A204.1 (cell line): ENCODE data around the gene APLN.

Source experiments
- FAIRE-seq: peaks from 2 replicates; lab custom pipeline; 2012; peaks lifted over from hg19 to GRCh38; lab: Jason Lieb, UNC

Gene APLN

GRCh38 chrX:129640737-129641136 is 14.0 kb downstream of the APLN start:
- no peak for FAIRE-seq

DNA sequence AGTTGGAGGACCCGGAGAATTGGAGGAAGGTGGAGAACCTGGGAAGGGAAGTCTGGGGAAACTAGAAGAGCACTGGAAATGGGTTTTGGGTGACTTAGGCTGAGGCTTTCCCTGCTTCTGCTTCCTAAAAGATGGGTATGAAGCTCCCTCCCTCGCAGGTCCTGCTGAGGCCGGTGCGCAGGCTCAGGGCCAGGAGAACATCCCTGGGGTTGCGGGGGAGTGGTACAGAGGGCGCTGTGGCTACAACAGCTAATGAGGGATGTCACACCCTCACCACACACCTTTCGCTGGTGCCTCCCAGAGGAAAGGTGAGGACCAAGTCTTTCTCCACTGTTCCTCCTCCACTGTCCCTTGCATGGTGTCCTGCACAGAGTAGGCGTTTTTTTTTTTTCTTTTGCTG is 15.8 kb downstream of the APLN start:
- FAIRE-seq, result no peak

DNA sequence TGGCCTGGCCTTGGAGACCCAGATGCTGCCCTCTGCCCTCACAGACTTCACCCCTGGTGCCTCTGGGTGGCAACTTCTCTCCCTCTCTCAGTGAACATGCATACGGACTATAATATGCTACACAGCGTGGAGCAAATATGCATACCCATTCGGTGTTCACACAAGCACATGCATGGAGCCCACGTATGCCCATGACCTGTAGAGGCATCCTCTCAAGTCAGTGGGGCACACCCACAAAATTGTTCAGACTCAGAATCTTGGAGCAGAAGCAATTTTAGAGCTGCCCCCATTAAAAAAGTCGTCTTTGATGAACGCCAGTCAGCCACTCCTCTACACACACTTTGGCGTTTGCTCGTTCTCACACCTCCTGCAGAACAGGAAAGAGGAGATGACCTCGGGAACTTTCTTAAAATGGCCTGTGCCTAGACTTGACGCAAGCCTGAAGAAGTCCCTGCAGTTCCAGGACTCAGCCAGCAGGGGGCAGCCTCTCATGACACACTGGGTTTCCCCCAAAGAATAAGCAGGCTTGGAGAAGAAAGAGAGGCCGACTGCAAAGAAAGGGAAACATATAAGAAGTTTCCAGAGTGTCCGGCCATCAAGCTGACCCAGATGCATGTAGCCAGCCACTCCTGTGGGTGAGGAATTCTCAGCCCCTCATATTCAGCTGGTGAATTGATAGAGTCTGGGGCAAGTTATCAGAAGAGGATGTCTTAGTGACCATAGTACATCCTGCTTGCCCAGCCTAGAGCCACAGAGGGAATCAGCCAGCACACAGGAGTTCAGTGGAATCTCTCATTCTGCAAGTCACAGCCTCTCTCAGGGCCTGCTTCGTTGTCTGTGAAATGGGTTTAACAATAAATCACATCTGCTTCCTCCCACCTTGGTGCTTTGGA is 17.3 kb downstream of the APLN start:
- no peak for FAIRE-seq

- no peak for FAIRE-seq
Measured at GRCh38 chrX:129636175-129636681, 18.5 kb downstream of the APLN start.

GRCh38 chrX:129634541-129634940 is 20.2 kb downstream of the APLN start:
- no peak for FAIRE-seq

DNA sequence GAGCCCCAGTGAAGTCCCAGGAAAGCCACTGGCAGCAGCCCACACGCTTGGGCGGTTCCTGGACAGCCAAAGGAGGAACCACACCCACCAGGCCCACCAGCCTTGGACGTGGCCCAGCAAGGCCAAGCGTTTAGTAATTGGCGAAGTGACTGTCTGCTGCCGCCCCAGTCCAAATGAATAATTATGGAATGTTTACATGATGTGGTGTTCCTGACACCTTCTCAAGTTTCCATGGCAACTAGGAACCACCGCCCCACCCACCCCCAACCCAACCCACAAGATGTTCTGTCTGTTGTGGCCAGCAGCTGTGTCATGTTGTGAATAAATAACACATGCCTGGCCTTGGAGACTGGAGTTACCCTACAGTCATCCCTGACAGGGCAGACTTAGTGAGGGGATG is 22.3 kb downstream of the APLN start:
- FAIRE-seq, result no peak

GRCh38 chrX:129631849-129632248 is 22.9 kb downstream of the APLN start:
- no peak for FAIRE-seq

GRCh38 chrX:129629837-129630236 is 24.9 kb downstream of the APLN start:
- no peak for FAIRE-seq

GRCh38 chrX:129626026-129626425 is 28.7 kb downstream of the APLN start:
- FAIRE-seq, result no peak

- FAIRE-seq, result no peak
Measured at GRCh38 chrX:129622757-129623301, 31.9 kb downstream of the APLN start.

DNA sequence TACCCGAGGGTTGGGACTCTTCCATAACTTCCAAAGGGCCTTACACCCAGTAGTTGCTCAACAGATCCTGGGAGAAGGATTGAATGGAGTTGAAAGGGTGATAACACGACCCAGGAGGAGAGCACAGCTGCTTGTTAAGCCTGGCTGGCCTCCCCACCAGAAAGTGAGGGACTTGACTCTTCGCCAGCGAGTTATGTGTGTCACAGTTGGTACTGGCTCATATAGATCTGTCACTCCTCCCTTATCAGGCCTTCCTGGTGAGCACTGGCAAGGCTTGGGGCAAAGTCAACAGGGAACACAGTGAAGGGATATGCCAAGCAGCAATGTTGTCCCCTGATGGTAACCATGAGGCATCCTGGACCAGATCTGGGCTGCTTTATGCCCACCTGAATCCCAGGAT is 35.8 kb downstream of the APLN start:
- FAIRE-seq, result no peak

DNA sequence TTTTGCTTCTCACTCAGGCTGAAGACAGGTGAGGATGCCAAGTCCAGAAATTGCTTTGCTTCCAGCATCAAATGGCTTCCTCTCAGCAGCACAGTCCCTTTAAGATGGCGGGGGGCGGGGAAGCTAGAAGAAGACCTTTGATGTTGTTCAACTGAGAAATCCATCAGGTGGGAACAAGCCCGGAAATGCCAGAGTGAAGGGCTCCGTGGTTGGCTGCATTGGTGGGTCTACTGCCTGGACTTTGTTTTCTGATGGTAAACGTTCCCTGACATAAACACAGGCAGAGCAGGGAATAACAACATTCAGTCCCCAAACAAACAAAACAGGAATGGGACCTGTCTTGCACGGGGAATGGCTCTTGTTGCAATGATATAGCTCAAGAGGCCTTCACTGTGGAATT is 37.3 kb downstream of the APLN start:
- FAIRE-seq, result no peak

DNA sequence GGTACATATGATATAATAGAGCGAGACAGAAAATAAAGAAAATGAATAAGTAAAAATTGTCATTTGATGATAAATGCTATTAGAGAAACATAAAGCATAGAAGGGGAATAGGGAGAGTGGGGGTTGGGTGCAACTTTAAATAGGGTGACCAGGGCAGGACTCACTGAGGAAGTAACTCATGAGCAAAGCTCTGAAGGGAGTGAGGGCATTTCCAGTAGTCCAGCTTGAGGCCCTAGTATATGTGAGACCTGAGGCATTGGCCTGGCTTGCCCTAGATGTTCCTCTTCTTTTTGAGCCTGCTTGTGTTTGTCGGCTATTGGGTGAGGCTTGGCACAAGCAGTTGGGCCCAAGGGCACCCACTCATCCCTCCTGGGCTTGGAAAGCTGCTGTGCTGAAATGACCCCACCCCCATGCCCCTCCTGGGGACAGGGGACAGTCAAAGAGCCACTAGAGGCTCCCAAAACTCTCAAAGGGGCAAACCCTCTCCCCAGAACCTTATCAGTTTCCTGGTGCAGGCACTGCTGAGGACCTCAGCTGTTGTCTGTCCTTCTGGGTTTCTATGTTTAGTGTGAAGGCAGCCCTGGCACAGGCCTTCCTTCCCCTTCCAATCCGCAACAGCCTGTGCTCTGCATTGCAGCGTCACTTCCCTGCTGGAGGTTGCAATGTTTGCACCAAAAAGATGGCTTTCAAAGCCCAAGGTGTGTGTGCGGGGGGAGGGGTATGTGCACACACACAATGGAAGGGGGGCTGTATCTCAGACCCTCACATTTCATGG is 40.1 kb downstream of the APLN start:
- no peak for FAIRE-seq

- FAIRE-seq, result no peak
Measured at GRCh38 chrX:129613596-129613995, 41.2 kb downstream of the APLN start.

- no peak for FAIRE-seq
Measured at GRCh38 chrX:129612396-129612795, 42.4 kb downstream of the APLN start.

GRCh38 chrX:129609395-129609794 is 45.4 kb downstream of the APLN start:
- FAIRE-seq, result no peak

- no peak for FAIRE-seq
Measured at GRCh38 chrX:129608496-129608895, 46.3 kb downstream of the APLN start.

DNA sequence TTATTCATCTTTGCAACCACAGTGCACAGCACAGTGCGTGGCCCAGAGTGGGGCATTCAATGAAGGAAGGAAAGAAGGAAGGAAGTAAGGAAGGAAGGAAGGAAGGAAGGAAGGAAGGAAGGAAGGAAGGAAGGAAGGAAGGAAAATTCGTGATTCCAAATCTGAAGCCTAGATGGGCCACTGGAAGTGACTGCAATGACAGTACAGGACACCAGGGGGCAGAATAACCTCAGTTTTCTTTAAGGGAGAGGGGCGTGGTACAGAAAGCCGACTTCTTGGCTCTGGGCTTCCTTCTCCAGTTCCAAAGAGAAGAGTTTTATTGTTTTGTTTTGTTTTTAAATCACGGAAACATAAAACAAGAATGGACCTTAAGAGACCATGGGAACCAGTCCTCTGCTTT is 47.8 kb downstream of the APLN start:
- peak; percentile 89 for FAIRE-seq

DNA sequence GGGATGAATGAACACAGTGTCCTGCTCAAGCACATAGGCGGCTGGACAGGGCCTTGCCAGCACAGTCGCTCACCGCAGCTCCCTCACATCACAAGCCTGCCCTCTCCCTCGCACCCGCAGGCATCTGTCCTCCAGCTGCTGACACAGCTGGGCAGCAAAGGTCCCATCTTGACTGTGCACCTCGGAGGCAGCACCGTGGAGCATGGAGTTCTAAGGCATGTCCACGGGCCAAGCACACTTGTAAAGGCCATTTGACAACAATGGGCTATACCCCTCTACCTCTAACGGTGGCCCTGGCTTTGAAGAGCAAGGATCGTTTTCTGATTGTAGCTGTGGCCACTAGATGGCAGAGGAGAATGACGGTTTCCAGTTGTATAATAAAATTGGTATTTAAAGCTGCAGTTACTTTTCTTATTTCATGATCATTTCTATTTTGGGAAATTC is 53.8 kb downstream of the APLN start:
- FAIRE-seq, result peak; percentile 87

DNA sequence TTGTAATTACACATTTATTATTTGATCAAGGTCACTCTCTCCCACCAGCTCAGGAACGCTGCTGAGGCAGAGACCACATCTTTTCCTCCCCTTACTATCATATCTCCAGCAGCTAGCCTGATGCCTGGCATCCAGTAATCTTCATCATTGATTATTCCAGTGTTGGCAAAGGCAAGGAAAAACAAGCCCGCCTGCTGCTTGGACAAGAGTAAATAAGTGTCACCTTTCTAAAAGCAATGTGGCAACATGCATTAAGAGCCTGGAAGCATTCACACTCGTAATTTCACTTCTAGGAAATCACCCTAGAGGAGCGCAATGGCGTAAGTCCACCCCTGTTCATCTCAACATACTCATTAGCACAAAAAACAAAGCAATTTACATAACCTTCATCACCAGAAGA is 54.8 kb downstream of the APLN start:
- FAIRE-seq, result no peak

GRCh38 chrX:129599499-129599898 is 55.3 kb downstream of the APLN start:
- FAIRE-seq, result no peak

GRCh38 chrX:129597905-129598304 is 56.9 kb downstream of the APLN start:
- FAIRE-seq, result no peak

GRCh38 chrX:129596077-129596476 is 58.7 kb downstream of the APLN start:
- no peak for FAIRE-seq
